PC-9 (cell line): ENCODE measurements around the gene IFNGR2.

Experiments
- EZH2 ChIP-seq: fragments of 200-600 bp; sonication (generic); IDR thresholded peaks from 2 replicates; pipeline ENCODE4 v1.8.0; 2017; ENCODE audit warnings: antibody characterized with exemption, low read depth
- TF ChIP-seq, protein P1 (sequence below): fragments of 200-600 bp; sonication (generic); conservative IDR thresholded peaks from 2 replicates; pipeline ENCODE4 v1.6.1; 2017; ENCODE audit warnings: mixed run types, antibody characterized with exemption, mild to moderate bottlenecking, moderate library complexity

DNA sequence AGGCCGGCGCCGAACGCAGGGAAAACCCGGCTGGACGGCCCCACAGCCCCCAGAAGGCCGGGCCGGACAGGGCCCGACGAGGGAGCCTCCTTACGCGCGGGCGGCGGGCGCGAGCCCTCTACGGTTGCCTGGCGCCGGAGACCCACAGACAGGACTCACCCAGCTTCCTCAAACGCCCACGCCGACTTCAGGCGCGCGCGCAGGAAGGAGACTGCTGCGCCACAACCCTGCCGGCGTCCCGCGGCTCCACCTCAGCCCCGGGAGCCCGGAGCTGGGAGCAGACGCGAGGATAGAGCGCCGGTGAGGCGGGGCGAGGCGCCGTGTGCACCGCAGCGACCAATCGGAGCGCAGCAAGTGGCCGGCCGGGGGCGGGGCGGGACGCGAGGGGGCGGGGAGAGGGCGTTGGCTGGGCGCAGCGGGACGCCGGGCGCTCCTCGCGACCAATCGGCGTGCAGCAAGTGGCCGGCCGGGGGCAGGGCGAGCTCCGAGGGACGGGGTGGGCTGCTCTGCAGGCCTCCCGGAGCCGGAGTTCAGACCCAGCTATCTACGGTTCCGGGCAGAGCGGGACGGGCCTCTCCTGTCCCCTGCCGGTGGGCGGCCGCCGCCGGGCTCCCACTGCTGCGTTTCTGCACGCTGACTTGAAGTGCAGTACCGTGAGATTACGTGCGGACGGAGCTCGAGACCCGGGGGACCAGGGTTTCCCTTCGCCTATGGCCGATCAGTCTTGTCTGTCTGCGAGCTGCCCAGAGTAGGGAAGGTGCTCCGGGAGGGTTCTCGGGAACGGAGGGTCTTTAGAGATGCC is 76.7 kb downstream of the IFNGR2 start, which contains the start of gene TMEM50B:
- no peak for TF ChIP-seq EZH2
- TF ChIP-seq, protein P1, sequence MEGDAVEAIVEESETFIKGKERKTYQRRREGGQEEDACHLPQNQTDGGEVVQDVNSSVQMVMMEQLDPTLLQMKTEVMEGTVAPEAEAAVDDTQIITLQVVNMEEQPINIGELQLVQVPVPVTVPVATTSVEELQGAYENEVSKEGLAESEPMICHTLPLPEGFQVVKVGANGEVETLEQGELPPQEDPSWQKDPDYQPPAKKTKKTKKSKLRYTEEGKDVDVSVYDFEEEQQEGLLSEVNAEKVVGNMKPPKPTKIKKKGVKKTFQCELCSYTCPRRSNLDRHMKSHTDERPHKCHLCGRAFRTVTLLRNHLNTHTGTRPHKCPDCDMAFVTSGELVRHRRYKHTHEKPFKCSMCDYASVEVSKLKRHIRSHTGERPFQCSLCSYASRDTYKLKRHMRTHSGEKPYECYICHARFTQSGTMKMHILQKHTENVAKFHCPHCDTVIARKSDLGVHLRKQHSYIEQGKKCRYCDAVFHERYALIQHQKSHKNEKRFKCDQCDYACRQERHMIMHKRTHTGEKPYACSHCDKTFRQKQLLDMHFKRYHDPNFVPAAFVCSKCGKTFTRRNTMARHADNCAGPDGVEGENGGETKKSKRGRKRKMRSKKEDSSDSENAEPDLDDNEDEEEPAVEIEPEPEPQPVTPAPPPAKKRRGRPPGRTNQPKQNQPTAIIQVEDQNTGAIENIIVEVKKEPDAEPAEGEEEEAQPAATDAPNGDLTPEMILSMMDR, result no peak
